T-cell (primary cell): ENCODE results near the gene PPP4R1. TPM values are rescaled to one million over a fixed set of nuclear protein-coding genes. Genes with fewer than 3 reads are reported as not detected.

Source experiments
- ATAC-seq, 4 experiments: fragments of 200-7000 bp in 3 of 4; fragments of 150-1000 bp in 1 of 4; cut with Tn5 transposase; replicated peaks in 1 of 4; 1 replicate in 3 of 4; 2 replicates in 1 of 4; pipeline ENCODE4 v1.10.0; 2021; ENCODE audit warnings: moderate library complexity in 3 of 4, mild to moderate bottlenecking in 2 of 4, moderate number of reproducible peaks in 1 of 4
- CTCF ChIA-PET, 2 donors: fragments of 300-600 bp; sonication (Branson Sonifier 250); formaldehyde crosslinking; loops; one replicate each; lab custom pipeline; 2022; ENCODE audit warnings: antibody characterized with exemption in 2 of 2; lab: Charles Lee
- POLR2A ChIA-PET, 2 donors: fragments of 300-600 bp; sonication (Branson Sonifier 250); formaldehyde crosslinking; loops; one replicate each; lab custom pipeline; 2022; ENCODE audit warnings: antibody characterized with exemption in 2 of 2; lab: Charles Lee
- DNase-seq, 35 experiments: peaks; one replicate each; pipeline versions ENCODE4 v3.0.0 to v3.0.0-alpha.2; 2013 to 2023
- H3K27ac ChIP-seq: one replicate; pipeline ENCODE4 v1.5.1; 2013; ENCODE audit warnings: low read length
- H3K27me3 ChIP-seq, 2 experiments: replicated peaks in 1 of 2; 1 replicate in 1 of 2; 2 replicates in 1 of 2; pipeline versions ENCODE4 v1.6.1 to v1.7.0; 2013; ENCODE audit warnings: low read length in 1 of 2, mixed read lengths in 1 of 2; ENCODE audit not compliant: control insufficient read depth in 2 of 2, insufficient read depth in 2 of 2; ENCODE audit errors: extremely low read depth in 1 of 2
- H3K36me3 ChIP-seq, 2 donors: 1 replicate in 1 of 2; 2 replicates in 1 of 2; pipeline versions ENCODE4 v1.6.1 to v1.7.0; 2013; ENCODE audit warnings: low read length in 1 of 2; ENCODE audit not compliant: control insufficient read depth in 2 of 2, insufficient read depth in 1 of 2; ENCODE audit errors: extremely low read depth in 1 of 2
- H3K4me1 ChIP-seq, 2 experiments: 1 replicate in 1 of 2; 2 replicates in 1 of 2; pipeline versions ENCODE4 v1.6.1 to v1.7.0; 2013; ENCODE audit warnings: low read length in 2 of 2, mixed read lengths in 1 of 2; ENCODE audit not compliant: insufficient read depth in 2 of 2, control insufficient read depth in 1 of 2; ENCODE audit errors: extremely low read depth in 1 of 2
- H3K4me3 ChIP-seq, 2 donors: 1 replicate in 1 of 2; 2 replicates in 1 of 2; pipeline versions ENCODE4 v1.5.1 to v1.7.0; 2013; ENCODE audit warnings: mild to moderate bottlenecking in 2 of 2, low read length in 1 of 2, moderate library complexity in 1 of 2; ENCODE audit not compliant: control insufficient read depth in 1 of 2; ENCODE audit errors: extremely low read depth in 1 of 2
- H3K9me3 ChIP-seq: 2 replicates; pipeline ENCODE4 v1.7.0; 2013
- H3K27ac Mint-ChIP-seq, 2 donors: one replicate each; pipeline ENCODE4 v1.8.0; 2020 to 2021; ENCODE audit warnings: mild to moderate bottlenecking in 2 of 2, mixed read lengths in 2 of 2
- H3K27me3 Mint-ChIP-seq, 2 donors: one replicate each; pipeline ENCODE4 v1.8.0; 2021 to 2022; ENCODE audit warnings: mixed read lengths in 2 of 2
- H3K36me3 Mint-ChIP-seq: one replicate; pipeline ENCODE4 v1.8.0; 2021; ENCODE audit warnings: mixed read lengths
- H3K4me1 Mint-ChIP-seq, 3 donors: one replicate each; pipeline ENCODE4 v1.8.0; 2020 to 2022; ENCODE audit warnings: mixed read lengths in 3 of 3, mild to moderate bottlenecking in 1 of 3
- H3K4me3 Mint-ChIP-seq, 3 donors: one replicate each; pipeline ENCODE4 v1.8.0; 2020 to 2022; ENCODE audit warnings: mild to moderate bottlenecking in 3 of 3, mixed read lengths in 3 of 3, moderate library complexity in 3 of 3
- H3K9me3 Mint-ChIP-seq, 3 donors: one replicate each; pipeline ENCODE4 v1.8.0; 2020 to 2022; ENCODE audit warnings: mixed read lengths in 3 of 3
- WGBS: methylation state at CpG from one replicate; pipeline ENCODE4 v1.1.5; 2013; ENCODE audit warnings: missing lambda C conversion rate; ENCODE audit not compliant: insufficient coverage; 5-methylcytosine and 5-hydroxymethylcytosine counted together
- total RNA-seq, 35 experiments: library from RNA in 6 of 35; stranded (reverse) in 6 of 35; fragments of 120-200 nt in 1 of 35; gene quantifications; one replicate each; pipeline versions ENCODE4 v1.2.1 to v1.2.4 and lab custom pipeline; 2013 to 2026

The PPP4R1 gene
- total RNA-seq, 5 donors from 2014 or later (not counting 1 experiment from before 2014, with no cell fraction given) = 31.5 to 54.7 (median 44.4) TPM

- Mint-ChIP-seq H3K36me3 (peaks cover 56% of the 10 kb centered on the region), H3K4me1 (no peaks in the 10 kb centered on the region), H3K4me3 (no peak overlapping the region), H3K27me3 (no peaks in the 10 kb centered on the region), H3K27ac (no peak overlapping the region), H3K9me3 (no peaks in the 10 kb centered on the region)
- DNase-seq (no peak), ATAC-seq (no peak)
- no peak overlapping the region for H3K4me3 ChIP-seq
- no peak overlapping the region for H3K27ac ChIP-seq
- 100% methylated on average over 2 of the region's 4 CpGs for WGBS
- POLR2A ChIA-PET = no interaction called here
- no peaks in the 10 kb centered on the region for H3K9me3 ChIP-seq
- no peaks in the 10 kb centered on the region for H3K27me3 ChIP-seq
- no peaks in the 10 kb centered on the region for H3K4me1 ChIP-seq
- CTCF ChIA-PET = no interaction called here
- H3K36me3 ChIP-seq = peaks cover 12 to 46% of the 10 kb centered on the region in 2 donors
Observed at GRCh38 chr18:9563331-9563730, 51.0 kb downstream of the PPP4R1 start.

- H3K4me3 Mint-ChIP-seq = no peak overlapping the region
- H3K27ac Mint-ChIP-seq = no peak overlapping the region
- POLR2A ChIA-PET = no interaction called here
Observed at GRCh38 chr18:9562584-9562983, 51.8 kb downstream of the PPP4R1 start.

GRCh38 chr18:9561759-9562158 lies 52.6 kb downstream of the PPP4R1 start:
- H3K27ac Mint-ChIP-seq = no peak overlapping the region
- H3K27ac ChIP-seq = no peak overlapping the region
- no peak overlapping the region for H3K4me3 ChIP-seq
- no peak for DNase-seq
- H3K4me1 Mint-ChIP-seq = no peaks in the 10 kb centered on the region
- no peaks in the 10 kb centered on the region for H3K9me3 Mint-ChIP-seq
- H3K9me3 ChIP-seq = no peaks in the 10 kb centered on the region
- H3K4me1 ChIP-seq = no peaks in the 10 kb centered on the region
- no CpG with 5 or more reads among the region's 2 CpGs for WGBS
- ATAC-seq = no peak
- ChIA-PET POLR2A (no interaction called here), CTCF (interaction anchor here (0.5 to 0.9 kb wide), 4 partner anchors 8 to 965 kb away, joined by 3 to 6 read pairs (median 4); no protein-coding TSS in a partner anchor)
- H3K4me3 Mint-ChIP-seq = no peak overlapping the region
- H3K36me3 ChIP-seq = peaks cover 18 to 47% of the 10 kb centered on the region in 2 donors
- no peaks in the 10 kb centered on the region for H3K27me3 Mint-ChIP-seq
- peaks cover 63% of the 10 kb centered on the region for H3K36me3 Mint-ChIP-seq
- no peaks in the 10 kb centered on the region for H3K27me3 ChIP-seq

More at GRCh38 chr18:9562584-9562983, 51.8 kb downstream of the PPP4R1 start:
- Histone ChIP-seq H3K4me3 (no peak overlapping the region), H3K36me3 (peaks cover 18 to 46% of the 10 kb centered on the region in 2 donors), H3K27ac (no peak overlapping the region), H3K9me3 (no peaks in the 10 kb centered on the region), H3K27me3 (no peaks in the 10 kb centered on the region), H3K4me1 (no peaks in the 10 kb centered on the region)
- Mint-ChIP-seq H3K27me3 (no peaks in the 10 kb centered on the region), H3K4me1 (no peaks in the 10 kb centered on the region), H3K9me3 (no peaks in the 10 kb centered on the region), H3K36me3 (peaks cover 61% of the 10 kb centered on the region)
- CTCF ChIA-PET = interaction anchor here in 1 of 2 donors (0.9 kb wide), 1 partner anchor 29 kb away, joined by 3 read pairs; no protein-coding TSS in a partner anchor
- no peak for DNase-seq
- ATAC-seq = no peak
- WGBS = no CpG with 5 or more reads among the region's 4 CpGs

GRCh38 chr18:9559253-9559652 lies 55.1 kb downstream of the PPP4R1 start:
- no peaks in the 10 kb centered on the region for H3K4me1 ChIP-seq
- no peaks in the 10 kb centered on the region for H3K27me3 ChIP-seq
- DNase-seq (no peak), ATAC-seq (no peak)
- H3K27ac ChIP-seq = no peak overlapping the region
- H3K36me3 ChIP-seq = peaks cover 15 to 64% of the 10 kb centered on the region in 2 donors
- ChIA-PET POLR2A (no interaction called here), CTCF (no interaction called here)
- no peaks in the 10 kb centered on the region for H3K4me1 Mint-ChIP-seq
- H3K9me3 Mint-ChIP-seq = no peaks in the 10 kb centered on the region
- peaks cover 73% of the 10 kb centered on the region for H3K36me3 Mint-ChIP-seq
- WGBS = 92% methylated on average over 5 of the region's 6 CpGs
- no peak overlapping the region for H3K4me3 Mint-ChIP-seq
- H3K4me3 ChIP-seq = no peak overlapping the region
- H3K27ac Mint-ChIP-seq = no peak overlapping the region
- no peaks in the 10 kb centered on the region for H3K27me3 Mint-ChIP-seq
- no peaks in the 10 kb centered on the region for H3K9me3 ChIP-seq

- WGBS = 86% methylated on average over 1 of the region's 4 CpGs
- H3K27me3 Mint-ChIP-seq = no peaks in the 10 kb centered on the region
Observed at GRCh38 chr18:9558387-9559064, 55.8 kb downstream of the PPP4R1 start.

GRCh38 chr18:9557250-9557943 lies 57.0 kb downstream of the PPP4R1 start:
- H3K36me3 ChIP-seq = peaks cover 15 to 64% of the 10 kb centered on the region in 2 donors
- CTCF ChIA-PET = no interaction called here
- no peak for ATAC-seq

More at GRCh38 chr18:9558387-9559064, 55.8 kb downstream of the PPP4R1 start:
- ATAC-seq (no peak), DNase-seq (no peak)
- Histone ChIP-seq H3K4me1 (no peaks in the 10 kb centered on the region), H3K27ac (no peak overlapping the region), H3K4me3 (no peak overlapping the region), H3K36me3 (peaks cover 16 to 64% of the 10 kb centered on the region in 2 donors), H3K27me3 (no peaks in the 10 kb centered on the region), H3K9me3 (no peaks in the 10 kb centered on the region)
- peaks cover 70% of the 10 kb centered on the region for H3K36me3 Mint-ChIP-seq
- no peaks in the 10 kb centered on the region for H3K4me1 Mint-ChIP-seq
- POLR2A ChIA-PET = no interaction called here
- H3K9me3 Mint-ChIP-seq = no peaks in the 10 kb centered on the region
- CTCF ChIA-PET = no interaction called here
- H3K27ac Mint-ChIP-seq = no peak overlapping the region
- no peak overlapping the region for H3K4me3 Mint-ChIP-seq

More at GRCh38 chr18:9557250-9557943, 57.0 kb downstream of the PPP4R1 start:
- Mint-ChIP-seq H3K27ac (no peak overlapping the region), H3K27me3 (no peaks in the 10 kb centered on the region), H3K4me3 (no peak overlapping the region), H3K4me1 (no peaks in the 10 kb centered on the region), H3K36me3 (peaks cover 70% of the 10 kb centered on the region), H3K9me3 (peaks cover 0 to 5% (median 0%) of the 10 kb centered on the region in 3 donors)
- no peak for DNase-seq
- H3K4me1 ChIP-seq = no peaks in the 10 kb centered on the region
- WGBS = 100% methylated on average over 5 of the region's 13 CpGs
- H3K27me3 ChIP-seq = no peaks in the 10 kb centered on the region
- POLR2A ChIA-PET = no interaction called here
- H3K4me3 ChIP-seq = no peak overlapping the region
- no peaks in the 10 kb centered on the region for H3K9me3 ChIP-seq
- H3K27ac ChIP-seq = no peak overlapping the region
